Measurements from ENCODE around the gene GRID2. TPM values are rescaled to one million over a fixed set of nuclear protein-coding genes. Genes with fewer than 3 reads are reported as not detected.
"Not testable (repeated sequence)": the region's sequence is repeated elsewhere in the genome, so short reads cannot be mapped to it uniquely, and the experiment has no call there.

Gene GRID2
- total RNA-seq, 1 donor = not detected

DNA sequence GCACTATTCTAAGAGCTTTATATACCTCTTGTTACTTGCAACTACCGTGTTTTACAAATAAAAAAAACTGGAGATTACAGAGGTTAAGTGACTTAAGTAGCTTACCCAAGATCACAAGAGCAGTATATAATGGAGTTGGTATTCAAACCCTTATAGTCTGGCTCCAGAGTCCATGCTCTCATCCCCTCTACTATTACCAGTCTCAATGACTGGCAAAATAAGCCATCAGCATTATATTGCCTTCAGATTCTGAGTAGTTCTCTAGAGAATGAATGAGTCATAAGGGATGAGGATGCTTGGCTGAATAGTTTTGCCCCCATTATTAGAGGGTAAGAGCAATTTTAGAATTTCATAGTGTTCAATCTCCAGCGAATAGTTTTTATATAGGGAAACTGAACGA is 1354.7 kb downstream of the GRID2 start:
- TF ChIP-seq, protein P1, sequence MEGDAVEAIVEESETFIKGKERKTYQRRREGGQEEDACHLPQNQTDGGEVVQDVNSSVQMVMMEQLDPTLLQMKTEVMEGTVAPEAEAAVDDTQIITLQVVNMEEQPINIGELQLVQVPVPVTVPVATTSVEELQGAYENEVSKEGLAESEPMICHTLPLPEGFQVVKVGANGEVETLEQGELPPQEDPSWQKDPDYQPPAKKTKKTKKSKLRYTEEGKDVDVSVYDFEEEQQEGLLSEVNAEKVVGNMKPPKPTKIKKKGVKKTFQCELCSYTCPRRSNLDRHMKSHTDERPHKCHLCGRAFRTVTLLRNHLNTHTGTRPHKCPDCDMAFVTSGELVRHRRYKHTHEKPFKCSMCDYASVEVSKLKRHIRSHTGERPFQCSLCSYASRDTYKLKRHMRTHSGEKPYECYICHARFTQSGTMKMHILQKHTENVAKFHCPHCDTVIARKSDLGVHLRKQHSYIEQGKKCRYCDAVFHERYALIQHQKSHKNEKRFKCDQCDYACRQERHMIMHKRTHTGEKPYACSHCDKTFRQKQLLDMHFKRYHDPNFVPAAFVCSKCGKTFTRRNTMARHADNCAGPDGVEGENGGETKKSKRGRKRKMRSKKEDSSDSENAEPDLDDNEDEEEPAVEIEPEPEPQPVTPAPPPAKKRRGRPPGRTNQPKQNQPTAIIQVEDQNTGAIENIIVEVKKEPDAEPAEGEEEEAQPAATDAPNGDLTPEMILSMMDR (IDR thresholded peaks at IDR 0.05; ENCODE audit: insufficient read depth, low read depth, low read length) = no peak

DNA sequence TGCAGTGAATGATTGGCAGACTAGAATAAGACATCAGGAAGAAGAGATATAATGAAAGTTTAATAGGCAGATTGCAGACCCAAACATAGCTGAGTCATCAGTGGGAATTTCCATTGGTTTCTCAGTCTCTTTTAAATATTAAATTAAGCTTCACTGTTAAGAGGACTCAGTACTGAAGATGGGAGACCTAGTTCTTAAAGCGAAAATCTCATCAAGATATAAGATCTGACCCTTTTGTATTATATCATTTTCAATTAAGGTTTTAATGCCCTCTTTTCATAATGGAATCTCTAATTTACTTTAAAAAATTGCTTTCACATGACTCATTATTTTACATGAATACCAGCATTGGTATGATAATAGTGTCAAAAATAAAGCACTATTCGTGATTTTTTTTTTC is 1355.9 kb downstream of the GRID2 start:
- no peak for DNase-seq (ENCODE audit: low read depth)
- H3K4me3 ChIP-seq (ENCODE audit: low read depth, low read length) = no peak overlapping the region
- TF ChIP-seq, protein P1 (IDR thresholded peaks at IDR 0.05; ENCODE audit: insufficient read depth, low read depth, low read length) = no peak

More for the DNA sequence above, 1354.7 kb downstream of the GRID2 start:
- DNase-seq (ENCODE audit: low read depth) = no peak
- H3K4me3 ChIP-seq (ENCODE audit: low read depth, low read length) = no peak overlapping the region

DNA sequence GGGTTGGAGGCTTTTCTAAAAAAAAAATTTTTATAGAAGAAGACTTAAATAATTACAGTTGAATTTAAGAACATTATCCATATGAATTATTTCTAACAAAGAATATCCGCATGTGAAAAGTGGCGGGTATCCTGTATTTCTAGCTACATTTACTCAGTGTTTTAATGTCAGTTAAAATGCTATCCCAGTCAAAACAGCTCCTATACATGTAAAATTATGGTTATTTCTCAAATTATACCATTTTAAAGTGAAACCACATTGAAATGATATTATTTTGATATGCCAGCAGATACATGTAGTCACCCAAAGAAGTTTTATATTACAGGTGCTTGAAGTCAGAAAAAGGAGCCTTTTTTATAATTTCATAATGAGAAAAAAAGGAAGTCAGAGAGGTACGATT is 1356.3 kb downstream of the GRID2 start:
- TF ChIP-seq, protein P1 (IDR thresholded peaks at IDR 0.05; ENCODE audit: insufficient read depth, low read depth, low read length) = no peak
- DNase-seq (ENCODE audit: low read depth) = no peak
- H3K4me3 ChIP-seq (ENCODE audit: low read depth, low read length) = no peak overlapping the region

DNA sequence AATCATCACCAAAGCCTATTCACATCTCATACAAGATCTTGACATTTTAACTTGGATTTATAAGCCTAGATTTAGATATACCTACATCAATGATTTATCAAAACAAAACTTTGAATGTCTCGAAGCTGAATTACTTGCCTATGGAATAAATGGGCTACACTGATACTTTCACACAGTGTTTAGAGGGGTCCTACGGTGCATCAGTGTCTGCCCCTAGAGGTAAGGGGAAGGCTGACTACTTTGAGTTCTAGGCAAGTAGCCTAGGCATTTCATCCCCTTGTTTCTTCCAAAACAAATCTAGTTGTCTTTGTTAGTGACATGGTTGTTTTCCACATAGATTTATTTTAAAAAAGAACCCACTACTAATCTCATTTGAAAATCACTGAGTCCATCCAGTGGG is 1366.7 kb downstream of the GRID2 start:
- no peak for DNase-seq (ENCODE audit: low read depth)
- H3K4me3 ChIP-seq (ENCODE audit: low read depth, low read length) = no peak overlapping the region
- TF ChIP-seq, protein P1 (IDR thresholded peaks at IDR 0.05; ENCODE audit: insufficient read depth, low read depth, low read length) = no peak

DNA sequence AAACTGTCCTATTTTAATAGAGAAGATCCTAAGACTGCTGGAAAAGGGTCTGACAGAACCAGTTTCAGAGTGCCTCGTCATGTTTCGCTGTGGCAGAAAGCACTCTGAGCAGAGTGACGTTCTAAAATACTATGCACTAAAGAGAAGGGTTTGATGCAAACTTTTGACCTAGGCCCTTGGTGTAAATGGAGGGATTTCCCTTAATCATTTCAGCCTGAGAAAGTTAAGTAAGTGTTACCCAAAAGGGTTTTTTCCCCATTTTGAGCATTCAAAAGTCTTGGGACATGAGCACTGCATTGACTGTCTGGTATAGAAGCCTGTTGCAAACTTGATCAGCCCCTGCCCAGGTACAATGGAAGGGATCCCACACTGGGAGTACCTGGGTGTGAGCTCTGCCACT is 1367.3 kb downstream of the GRID2 start:
- TF ChIP-seq, protein P1 (IDR thresholded peaks at IDR 0.05; ENCODE audit: insufficient read depth, low read depth, low read length) = no peak

DNA sequence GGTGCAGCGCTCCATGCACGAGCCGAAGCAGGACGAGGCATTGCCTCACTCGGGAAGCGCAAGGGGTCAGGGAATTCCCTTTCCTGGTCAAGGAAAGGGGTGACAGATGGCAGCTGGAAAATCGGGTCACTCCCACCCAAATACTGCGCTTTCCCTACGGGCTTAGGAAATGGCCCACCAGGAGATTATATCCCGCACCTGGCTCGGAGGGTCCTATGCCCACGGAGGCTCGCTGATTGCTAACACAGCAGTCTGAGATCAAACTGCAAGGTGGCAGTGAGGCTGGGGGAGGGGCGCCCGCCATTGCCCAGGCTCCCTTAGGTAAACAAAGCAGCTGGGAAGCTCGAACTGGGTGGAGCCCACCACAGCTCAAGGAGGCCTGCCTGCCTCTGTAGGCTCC is 1373.2 kb downstream of the GRID2 start:
- not testable (repeated sequence) for H3K4me3 ChIP-seq (ENCODE audit: low read depth, low read length); DNase-seq (ENCODE audit: low read depth)

More for the DNA sequence above, 1367.3 kb downstream of the GRID2 start:
- H3K4me3 ChIP-seq (ENCODE audit: low read depth, low read length) = no peak overlapping the region
- DNase-seq (ENCODE audit: low read depth) = no peak

DNA sequence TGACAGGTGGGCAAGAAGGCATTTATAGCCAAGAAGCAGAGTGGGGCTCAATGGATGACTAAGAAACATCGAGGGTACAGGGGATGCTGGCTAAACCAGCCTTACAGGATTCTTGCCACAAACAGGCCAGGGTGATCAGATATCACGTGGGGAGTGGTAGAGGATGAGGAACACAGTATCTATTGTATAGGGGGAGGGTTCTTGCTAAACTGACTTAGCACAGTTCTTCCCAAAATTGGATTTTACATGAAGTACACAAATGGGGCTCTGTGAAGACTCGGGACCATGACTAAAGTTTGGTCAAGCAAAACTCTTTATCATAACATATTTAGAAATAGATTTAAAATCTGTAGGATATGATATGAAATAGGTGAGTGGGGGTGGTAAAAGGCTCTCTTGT is 1380.8 kb downstream of the GRID2 start:
- TF ChIP-seq, protein P1 (IDR thresholded peaks at IDR 0.05; ENCODE audit: insufficient read depth, low read depth, low read length) = no peak
- no peak overlapping the region for H3K4me3 ChIP-seq (ENCODE audit: low read depth, low read length)
- DNase-seq (ENCODE audit: low read depth) = no peak
